ENCODE results near the gene ZFAND2B.

- TF ChIP-seq TAF1 (IDR thresholded peaks at IDR 0.05; ENCODE audit: borderline replicate concordance, low read depth, low read length): no peak
- no peak for TF ChIP-seq POLR2A (IDR thresholded peaks at IDR 0.05; ENCODE audit: low read depth, low read length)
Observed at GRCh38 chr2:219178377-219179175, 28.0 kb upstream of the ZFAND2B start.
